Ishikawa (cell line): Measurements from ENCODE around the gene MAP3K20.

Experiments used
- CEBPB ChIP-seq: IDR thresholded peaks from 2 replicates; pipeline ENCODE4 v1.6.1; 2012
- CREB1 ChIP-seq: IDR thresholded peaks from 2 replicates; pipeline ENCODE4 v1.6.1; 2012; ENCODE audit warnings: low read depth
- EGR1 ChIP-seq: IDR thresholded peaks from 2 replicates; pipeline ENCODE4 v1.6.1; 2012
- EP300 ChIP-seq: IDR thresholded peaks from 2 replicates; pipeline ENCODE4 v1.6.1; 2012; ENCODE audit warnings: borderline replicate concordance
- FOXM1 ChIP-seq: IDR thresholded peaks from 2 replicates; pipeline ENCODE4 v1.6.1; 2012; ENCODE audit warnings: low read depth, borderline replicate concordance
- NFIC ChIP-seq: IDR thresholded peaks from 2 replicates; pipeline ENCODE4 v1.6.1; 2012
- RAD21 ChIP-seq: IDR thresholded peaks from 2 replicates; pipeline ENCODE4 v1.6.1; 2012; ENCODE audit warnings: low read depth
- TAF1 ChIP-seq: IDR thresholded peaks from 2 replicates; pipeline ENCODE4 v1.6.1; 2012; ENCODE audit warnings: low read depth, mild to moderate bottlenecking
- TCF12 ChIP-seq: IDR thresholded peaks from 2 replicates; pipeline ENCODE4 v1.6.1; 2012; ENCODE audit warnings: low read depth
- TEAD4 ChIP-seq: IDR thresholded peaks from 2 replicates; pipeline ENCODE4 v1.6.1; 2012
- YY1 ChIP-seq: IDR thresholded peaks from 2 replicates; pipeline ENCODE4 v1.6.1; 2012; ENCODE audit warnings: low read depth
- ZBTB7A ChIP-seq: IDR thresholded peaks from 2 replicates; pipeline ENCODE4 v1.6.1; 2012; ENCODE audit warnings: low read depth
- TF ChIP-seq, protein P1 (sequence below): IDR thresholded peaks from 2 replicates; pipeline ENCODE4 v1.6.1; 2012
- TF ChIP-seq, protein P2 (sequence below): IDR thresholded peaks from 2 replicates; pipeline ENCODE4 v1.6.1; 2012; ENCODE audit warnings: low read depth, mild to moderate bottlenecking
- TF ChIP-seq, protein P3 (sequence below): IDR thresholded peaks from 2 replicates; pipeline ENCODE4 v1.6.1; 2012

Gene MAP3K20

DNA sequence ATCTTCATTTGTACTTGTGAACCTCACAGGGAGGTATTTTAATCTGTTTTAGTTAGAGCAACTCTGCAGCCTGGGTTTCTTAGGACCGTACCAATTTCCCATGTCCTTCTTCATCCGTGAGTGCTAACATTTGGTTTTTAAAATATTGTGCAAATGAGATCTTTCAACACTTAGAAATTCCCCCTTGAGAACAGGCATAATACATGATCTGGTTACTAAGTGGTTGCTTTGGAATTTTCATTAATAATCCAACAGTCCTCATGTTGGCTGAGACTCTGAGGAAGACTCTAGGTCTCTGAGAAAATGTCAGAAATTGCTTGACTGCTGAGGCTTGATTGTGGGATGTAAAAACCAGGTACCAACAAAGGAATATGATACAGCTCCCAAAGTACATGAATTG is 153.4 kb downstream of the MAP3K20 start:
- TF ChIP-seq CEBPB = no peak
- no peak for TF ChIP-seq CREB1
- TF ChIP-seq RAD21 = no peak

DNA sequence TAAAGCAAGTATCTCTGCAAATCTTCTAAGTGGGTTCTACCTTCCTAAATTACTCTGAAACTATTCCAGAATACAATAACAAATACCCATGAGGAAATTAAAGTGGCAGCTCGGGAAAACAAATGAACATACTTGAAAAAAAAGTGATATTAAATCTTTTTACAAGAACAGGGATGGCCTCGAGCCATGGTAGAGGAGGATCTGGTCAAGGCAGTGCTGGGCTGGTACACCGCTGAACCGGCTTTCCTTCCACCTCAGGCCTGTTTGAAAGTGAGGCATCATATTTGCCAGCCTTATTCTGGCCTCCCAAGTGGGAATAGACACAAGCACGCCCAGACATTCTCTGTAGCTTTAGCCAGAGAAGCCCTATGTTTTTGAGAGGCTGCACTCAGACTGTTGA is 154.5 kb downstream of the MAP3K20 start:
- TF ChIP-seq, protein P1, sequence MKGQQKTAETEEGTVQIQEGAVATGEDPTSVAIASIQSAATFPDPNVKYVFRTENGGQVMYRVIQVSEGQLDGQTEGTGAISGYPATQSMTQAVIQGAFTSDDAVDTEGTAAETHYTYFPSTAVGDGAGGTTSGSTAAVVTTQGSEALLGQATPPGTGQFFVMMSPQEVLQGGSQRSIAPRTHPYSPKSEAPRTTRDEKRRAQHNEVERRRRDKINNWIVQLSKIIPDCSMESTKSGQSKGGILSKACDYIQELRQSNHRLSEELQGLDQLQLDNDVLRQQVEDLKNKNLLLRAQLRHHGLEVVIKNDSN = no peak
- no peak for TF ChIP-seq RAD21
- no peak for TF ChIP-seq YY1
- no peak for TF ChIP-seq EP300
- no peak for TF ChIP-seq EGR1
- no peak for TF ChIP-seq CREB1
- TF ChIP-seq TEAD4 = no peak
- TF ChIP-seq, protein P2, sequence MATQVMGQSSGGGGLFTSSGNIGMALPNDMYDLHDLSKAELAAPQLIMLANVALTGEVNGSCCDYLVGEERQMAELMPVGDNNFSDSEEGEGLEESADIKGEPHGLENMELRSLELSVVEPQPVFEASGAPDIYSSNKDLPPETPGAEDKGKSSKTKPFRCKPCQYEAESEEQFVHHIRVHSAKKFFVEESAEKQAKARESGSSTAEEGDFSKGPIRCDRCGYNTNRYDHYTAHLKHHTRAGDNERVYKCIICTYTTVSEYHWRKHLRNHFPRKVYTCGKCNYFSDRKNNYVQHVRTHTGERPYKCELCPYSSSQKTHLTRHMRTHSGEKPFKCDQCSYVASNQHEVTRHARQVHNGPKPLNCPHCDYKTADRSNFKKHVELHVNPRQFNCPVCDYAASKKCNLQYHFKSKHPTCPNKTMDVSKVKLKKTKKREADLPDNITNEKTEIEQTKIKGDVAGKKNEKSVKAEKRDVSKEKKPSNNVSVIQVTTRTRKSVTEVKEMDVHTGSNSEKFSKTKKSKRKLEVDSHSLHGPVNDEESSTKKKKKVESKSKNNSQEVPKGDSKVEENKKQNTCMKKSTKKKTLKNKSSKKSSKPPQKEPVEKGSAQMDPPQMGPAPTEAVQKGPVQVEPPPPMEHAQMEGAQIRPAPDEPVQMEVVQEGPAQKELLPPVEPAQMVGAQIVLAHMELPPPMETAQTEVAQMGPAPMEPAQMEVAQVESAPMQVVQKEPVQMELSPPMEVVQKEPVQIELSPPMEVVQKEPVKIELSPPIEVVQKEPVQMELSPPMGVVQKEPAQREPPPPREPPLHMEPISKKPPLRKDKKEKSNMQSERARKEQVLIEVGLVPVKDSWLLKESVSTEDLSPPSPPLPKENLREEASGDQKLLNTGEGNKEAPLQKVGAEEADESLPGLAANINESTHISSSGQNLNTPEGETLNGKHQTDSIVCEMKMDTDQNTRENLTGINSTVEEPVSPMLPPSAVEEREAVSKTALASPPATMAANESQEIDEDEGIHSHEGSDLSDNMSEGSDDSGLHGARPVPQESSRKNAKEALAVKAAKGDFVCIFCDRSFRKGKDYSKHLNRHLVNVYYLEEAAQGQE = no peak
- no peak for TF ChIP-seq TCF12

DNA sequence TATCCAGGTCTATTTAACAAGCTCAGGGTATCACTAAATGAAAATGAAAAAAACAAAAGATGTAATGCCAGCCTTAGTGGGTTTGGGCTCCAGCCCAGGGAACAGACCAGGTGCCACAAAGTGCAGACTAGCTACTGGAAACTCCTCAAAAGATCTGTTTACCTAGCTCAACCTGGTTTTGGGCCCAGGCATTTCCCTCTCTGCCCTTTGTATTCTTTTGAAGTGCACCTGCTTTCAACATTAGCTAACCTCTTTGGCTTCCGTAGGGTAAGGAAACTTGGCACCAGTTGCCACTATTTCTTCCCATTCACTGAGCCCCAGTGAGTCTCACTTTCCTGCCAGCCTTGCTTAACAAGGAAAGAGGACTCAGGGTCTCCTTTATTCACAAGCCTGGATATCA is 155.4 kb downstream of the MAP3K20 start:
- TF ChIP-seq TCF12 (no peak), TEAD4 (no peak), ZBTB7A (no peak), EP300 (no peak), EGR1 (no peak), RAD21 (no peak), CEBPB (no peak), FOXM1 (no peak), TAF1 (no peak), NFIC (no peak), YY1 (no peak), CREB1 (no peak)
- TF ChIP-seq, protein P2 = no peak
- TF ChIP-seq, protein P1 = no peak
- TF ChIP-seq, protein P3, sequence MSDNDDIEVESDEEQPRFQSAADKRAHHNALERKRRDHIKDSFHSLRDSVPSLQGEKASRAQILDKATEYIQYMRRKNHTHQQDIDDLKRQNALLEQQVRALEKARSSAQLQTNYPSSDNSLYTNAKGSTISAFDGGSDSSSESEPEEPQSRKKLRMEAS = no peak

DNA sequence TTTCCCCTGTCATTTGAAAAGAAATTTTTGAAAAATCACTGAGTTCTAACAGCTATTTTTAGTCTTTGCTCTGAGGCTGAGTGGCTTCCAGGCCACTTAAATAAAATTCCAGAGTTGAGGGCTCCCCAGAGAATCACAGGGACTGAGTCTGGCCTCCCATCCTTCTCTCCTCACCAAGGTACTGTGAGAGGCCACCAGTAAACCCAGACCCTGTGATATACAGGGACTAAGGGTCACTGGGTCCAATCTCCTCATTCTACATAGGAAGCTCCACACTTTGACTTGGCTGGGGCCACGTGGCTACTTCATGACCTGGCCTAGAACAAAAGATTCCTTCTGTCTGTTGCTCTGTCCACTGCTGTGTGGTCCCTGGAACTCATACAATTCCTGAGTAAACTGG is 155.8 kb downstream of the MAP3K20 start:
- TF ChIP-seq EGR1 (no peak), FOXM1 (no peak), EP300 (no peak), TCF12 (no peak), CEBPB (no peak), RAD21 (no peak), ZBTB7A (no peak), NFIC (no peak), TEAD4 (no peak)
- TF ChIP-seq, protein P1 = no peak
- TF ChIP-seq, protein P3 = no peak
- TF ChIP-seq, protein P2 = no peak
